Progenitor cell of endocrine pancreas (in vitro differentiated cells): Measurements from ENCODE around the gene MYO1A. TPM values are rescaled to one million over a fixed set of nuclear protein-coding genes. Genes with fewer than 3 reads are reported as not detected.

Experiments used
- DNase-seq: peaks from one replicate; pipeline ENCODE4 v3.0.0; 2021; ENCODE audit warnings: low spot score; ENCODE audit not compliant: unreplicated experiment
- H3K27ac Mint-ChIP-seq: 2 replicates; pipeline ENCODE4 v1.8.0; 2021; ENCODE audit warnings: mild to moderate bottlenecking, moderate library complexity, mixed read lengths
- H3K27me3 Mint-ChIP-seq: 2 replicates; pipeline ENCODE4 v1.8.0; 2021; ENCODE audit warnings: mixed read lengths
- H3K36me3 Mint-ChIP-seq: 2 replicates; pipeline ENCODE4 v1.8.0; 2022; ENCODE audit warnings: mixed read lengths; ENCODE audit not compliant: insufficient read depth
- H3K4me1 Mint-ChIP-seq: 2 replicates; pipeline ENCODE4 v1.8.0; 2021; ENCODE audit warnings: low read depth, mixed read lengths
- H3K4me3 Mint-ChIP-seq: 2 replicates; pipeline ENCODE4 v1.8.0; 2021; ENCODE audit warnings: low read depth, mild to moderate bottlenecking, moderate library complexity, mixed read lengths
- H3K9me3 Mint-ChIP-seq: 2 replicates; pipeline ENCODE4 v1.8.0; 2021; ENCODE audit warnings: low read depth, mixed read lengths
- total RNA-seq: library from RNA; stranded (reverse); gene quantifications from 2 replicates; pipeline ENCODE4 v1.2.1, GENCODE V29; 2021
- TF ChIP-seq, protein P1 (sequence below): fragments of 200-600 bp; sonication (generic); IDR thresholded peaks from one replicate; pipeline ENCODE4 v1.5.0; 2021; ENCODE audit warnings: antibody characterized with exemption, mild to moderate bottlenecking; ENCODE audit not compliant: unreplicated experiment

The MYO1A gene
- total RNA-seq, 1 donor from 2014 or later, result 1.2 TPM

DNA sequence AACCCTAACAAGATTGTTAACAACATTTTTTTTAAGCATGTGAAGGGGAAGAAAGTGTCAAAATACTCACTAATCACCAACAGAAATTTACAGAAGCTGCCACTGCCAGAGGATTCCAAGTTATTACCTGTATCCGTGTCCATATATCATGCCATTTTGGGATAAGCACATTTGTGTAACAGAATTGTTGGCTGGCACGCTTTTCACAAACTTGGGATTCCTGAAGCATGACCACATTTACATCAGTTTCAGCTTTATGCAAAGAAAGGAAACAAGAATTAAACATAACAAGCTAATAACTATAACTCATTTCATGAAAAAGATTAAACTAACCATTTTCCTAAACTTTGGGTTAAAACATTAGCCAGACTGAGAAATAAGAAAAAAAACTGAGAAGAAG, 22.7 kb upstream of the MYO1A start:
- H3K27ac Mint-ChIP-seq, result no peak overlapping the region
- H3K9me3 Mint-ChIP-seq, result no peaks in the 10 kb centered on the region

DNA sequence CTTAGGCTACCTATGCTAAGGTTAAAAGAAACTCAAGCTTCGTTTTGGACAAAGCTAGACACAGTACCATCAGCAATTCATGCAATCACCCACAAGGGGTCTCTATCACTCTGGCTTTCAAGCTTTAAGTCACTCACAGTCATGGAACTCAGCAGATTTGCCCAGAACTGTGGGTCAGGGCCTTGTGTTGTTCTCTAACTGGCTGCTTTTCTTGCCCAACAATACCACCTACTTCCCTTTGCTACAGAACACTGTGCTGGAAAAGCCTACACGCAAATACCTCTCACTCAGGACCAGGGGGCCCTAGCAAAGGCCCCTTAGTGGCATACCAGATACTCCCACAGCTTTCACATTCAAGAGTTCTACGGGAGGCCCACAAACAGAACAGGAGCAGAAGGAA, 19.6 kb upstream of the MYO1A start:
- TF ChIP-seq, protein P1, sequence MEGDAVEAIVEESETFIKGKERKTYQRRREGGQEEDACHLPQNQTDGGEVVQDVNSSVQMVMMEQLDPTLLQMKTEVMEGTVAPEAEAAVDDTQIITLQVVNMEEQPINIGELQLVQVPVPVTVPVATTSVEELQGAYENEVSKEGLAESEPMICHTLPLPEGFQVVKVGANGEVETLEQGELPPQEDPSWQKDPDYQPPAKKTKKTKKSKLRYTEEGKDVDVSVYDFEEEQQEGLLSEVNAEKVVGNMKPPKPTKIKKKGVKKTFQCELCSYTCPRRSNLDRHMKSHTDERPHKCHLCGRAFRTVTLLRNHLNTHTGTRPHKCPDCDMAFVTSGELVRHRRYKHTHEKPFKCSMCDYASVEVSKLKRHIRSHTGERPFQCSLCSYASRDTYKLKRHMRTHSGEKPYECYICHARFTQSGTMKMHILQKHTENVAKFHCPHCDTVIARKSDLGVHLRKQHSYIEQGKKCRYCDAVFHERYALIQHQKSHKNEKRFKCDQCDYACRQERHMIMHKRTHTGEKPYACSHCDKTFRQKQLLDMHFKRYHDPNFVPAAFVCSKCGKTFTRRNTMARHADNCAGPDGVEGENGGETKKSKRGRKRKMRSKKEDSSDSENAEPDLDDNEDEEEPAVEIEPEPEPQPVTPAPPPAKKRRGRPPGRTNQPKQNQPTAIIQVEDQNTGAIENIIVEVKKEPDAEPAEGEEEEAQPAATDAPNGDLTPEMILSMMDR, result peak; percentile 84
- no peaks in the 10 kb centered on the region for H3K9me3 Mint-ChIP-seq
- peak overlapping the region; percentile 31 for H3K27ac Mint-ChIP-seq
- no peak for DNase-seq
- H3K36me3 Mint-ChIP-seq, result peaks cover 10% of the 10 kb centered on the region
- H3K27me3 Mint-ChIP-seq, result no peaks in the 10 kb centered on the region
- peaks cover 2% of the 10 kb centered on the region for H3K4me1 Mint-ChIP-seq
- H3K4me3 Mint-ChIP-seq, result no peak overlapping the region

More for the DNA sequence above, 22.7 kb upstream of the MYO1A start:
- DNase-seq, result no peak
- no peak overlapping the region for H3K4me3 Mint-ChIP-seq
- H3K36me3 Mint-ChIP-seq, result peaks cover 10% of the 10 kb centered on the region
- TF ChIP-seq, protein P1, result no peak
- H3K27me3 Mint-ChIP-seq, result no peaks in the 10 kb centered on the region
- peaks cover 4% of the 10 kb centered on the region for H3K4me1 Mint-ChIP-seq

DNA sequence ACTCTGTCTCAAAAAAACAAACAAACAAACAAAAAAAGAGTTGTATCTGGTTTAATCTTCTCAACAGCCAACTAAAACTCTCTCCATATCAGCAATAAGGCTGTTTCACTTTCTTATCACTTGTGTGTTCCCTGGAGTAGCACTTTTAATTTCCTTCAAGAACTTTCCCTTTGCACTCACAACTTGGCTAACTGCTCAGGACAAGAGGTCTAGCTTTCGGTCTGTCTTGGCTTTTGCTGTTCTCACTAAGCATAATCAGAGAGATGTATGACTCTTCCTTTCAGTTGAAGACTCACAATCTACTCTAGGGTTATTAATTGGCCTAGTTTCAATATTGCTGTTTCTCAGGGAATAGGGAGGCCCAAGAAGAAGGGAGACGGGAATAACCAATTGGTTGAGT, 16.3 kb upstream of the MYO1A start:
- H3K9me3 Mint-ChIP-seq, result no peaks in the 10 kb centered on the region
- no peak overlapping the region for H3K27ac Mint-ChIP-seq
- peaks cover 2% of the 10 kb centered on the region for H3K4me1 Mint-ChIP-seq
- no peak for DNase-seq
- no peaks in the 10 kb centered on the region for H3K27me3 Mint-ChIP-seq
- no peak overlapping the region for H3K4me3 Mint-ChIP-seq
- peaks cover 9% of the 10 kb centered on the region for H3K36me3 Mint-ChIP-seq
- TF ChIP-seq, protein P1, result no peak

DNA sequence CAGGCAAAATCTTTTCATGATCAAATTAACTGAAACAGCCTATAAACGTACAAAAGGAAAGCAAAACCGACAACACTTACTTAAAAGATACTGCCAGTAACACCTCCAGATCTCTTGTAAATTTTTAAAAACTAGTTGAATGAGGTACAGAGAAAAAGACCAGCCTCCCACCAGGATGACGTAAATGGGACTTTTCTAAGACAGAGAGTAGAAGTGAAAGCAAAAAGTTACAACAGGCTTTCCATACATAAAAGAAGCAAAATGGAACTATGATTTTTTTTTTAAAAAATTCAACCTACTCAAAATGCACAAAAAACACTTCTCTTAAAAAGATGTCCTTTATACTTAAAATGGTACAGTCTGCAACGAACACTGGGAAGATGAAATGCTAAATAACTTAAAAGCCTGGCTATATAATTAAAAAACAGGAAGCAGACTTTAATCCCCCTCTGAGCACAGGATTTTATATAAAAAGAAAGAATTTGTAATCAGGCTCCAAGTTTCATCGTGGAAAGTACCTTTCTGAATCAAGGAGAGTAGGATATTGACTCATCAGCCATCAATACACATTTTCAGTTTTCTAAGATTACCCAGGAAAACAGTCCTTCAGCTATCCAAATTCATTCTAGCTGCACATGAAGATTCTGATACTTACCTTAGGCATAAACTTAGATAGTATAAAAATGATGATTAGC, 14.2 kb upstream of the MYO1A start:
- DNase-seq, result no peak
- Mint-ChIP-seq H3K4me3 (no peak overlapping the region), H3K27ac (no peak overlapping the region), H3K27me3 (no peaks in the 10 kb centered on the region), H3K4me1 (no peaks in the 10 kb centered on the region), H3K9me3 (no peaks in the 10 kb centered on the region), H3K36me3 (peaks cover 4% of the 10 kb centered on the region)
- TF ChIP-seq, protein P1, result no peak

DNA sequence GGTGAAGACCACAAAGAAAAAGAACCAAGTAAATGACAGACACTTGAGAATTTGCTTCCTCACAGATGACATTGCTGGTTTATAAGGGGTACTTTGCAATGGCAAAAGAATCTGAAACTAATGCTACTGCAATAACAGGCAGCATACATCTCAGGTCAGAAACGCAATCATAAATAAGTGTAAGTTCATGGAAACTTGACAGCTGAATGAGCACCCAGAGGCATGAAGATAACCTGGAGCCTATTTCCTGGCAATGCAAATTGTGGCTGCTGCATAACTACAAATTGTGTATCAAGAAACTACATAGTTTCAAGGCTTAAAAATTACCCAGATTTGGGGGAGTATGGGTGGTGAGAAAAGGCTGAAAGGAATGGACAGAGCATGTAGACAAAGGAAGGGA, 8.5 kb upstream of the MYO1A start:
- Mint-ChIP-seq H3K9me3 (no peaks in the 10 kb centered on the region), H3K27ac (no peak overlapping the region), H3K36me3 (peaks cover 9% of the 10 kb centered on the region), H3K4me3 (no peak overlapping the region), H3K27me3 (no peaks in the 10 kb centered on the region), H3K4me1 (no peaks in the 10 kb centered on the region)
- TF ChIP-seq, protein P1, result no peak
- DNase-seq, result no peak
